ENCODE measurements around the gene LTA. TPM values are rescaled to one million over a fixed set of nuclear protein-coding genes. Genes with fewer than 3 reads are reported as not detected.

The LTA gene
- polyA plus RNA-seq, 1 of the 3 experiments (the other 2 are of a cell fraction) = not detected

DNA sequence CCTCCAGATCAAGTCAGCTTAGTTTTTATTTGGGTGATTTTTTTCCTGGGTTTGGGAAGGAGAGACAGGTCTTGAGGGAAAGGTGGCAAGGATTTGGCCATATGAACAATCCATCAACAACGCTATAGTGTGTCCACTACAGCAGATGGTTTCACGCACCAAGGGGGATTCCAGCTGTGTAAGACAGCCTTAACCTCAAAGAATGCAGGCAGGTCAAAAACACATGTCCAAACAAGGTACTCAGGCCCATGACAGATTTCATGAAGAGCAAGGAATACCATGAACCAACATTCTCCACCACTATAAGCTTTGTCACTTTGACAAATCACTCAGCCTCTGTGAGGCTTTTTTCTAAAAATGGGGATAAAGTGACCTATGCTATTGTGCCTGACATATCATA lies 44.9 kb downstream of the LTA start:
- POLR2A ChIA-PET = no interaction called here
- Histone ChIP-seq H3K4me1 (ENCODE audit: control insufficient read depth in 1 of 2, insufficient read depth in 2 of 2, low read depth in 1 of 2, low read length in 1 of 2) (peaks cover under 1 to 2% of the 10 kb centered on the region in 2 experiments; a peak in 3 of 4 replicates), H3K36me3 (replicated peaks in 1 of 2; ENCODE audit: control insufficient read depth in 1 of 2, insufficient read depth in 2 of 2, low read length in 1 of 2) (peaks cover 0 to 5% of the 10 kb centered on the region in 2 experiments), H2AFZ (ENCODE audit: low read depth) (no peak overlapping the region), H4K20me1 (ENCODE audit: insufficient read depth) (peaks cover 5% of the 10 kb centered on the region; the same call in 1 of the 2 replicates), H3K9me3 (no peaks in the 10 kb centered on the region), H3K9me2 (no peaks in the 10 kb centered on the region), H3F3A (replicated peaks; ENCODE audit: insufficient read depth) (peaks cover 16% of the 10 kb centered on the region), H3K4me3 (ENCODE audit: low read depth in 2 of 2, low read length in 1 of 2) (no peak overlapping the region), H3K27ac (ENCODE audit: low read depth in 2 of 2, low read length in 1 of 2) (no peak overlapping the region), H3K9ac (no peak overlapping the region), H3K27me3 (ENCODE audit: insufficient read depth) (no peaks in the 10 kb centered on the region), H3K79me2 (ENCODE audit: insufficient read depth) (peaks cover 14% of the 10 kb centered on the region), H3K4me2 (no peak overlapping the region)
- no peak for DNase-seq
- TF ChIP-seq, protein P1, sequence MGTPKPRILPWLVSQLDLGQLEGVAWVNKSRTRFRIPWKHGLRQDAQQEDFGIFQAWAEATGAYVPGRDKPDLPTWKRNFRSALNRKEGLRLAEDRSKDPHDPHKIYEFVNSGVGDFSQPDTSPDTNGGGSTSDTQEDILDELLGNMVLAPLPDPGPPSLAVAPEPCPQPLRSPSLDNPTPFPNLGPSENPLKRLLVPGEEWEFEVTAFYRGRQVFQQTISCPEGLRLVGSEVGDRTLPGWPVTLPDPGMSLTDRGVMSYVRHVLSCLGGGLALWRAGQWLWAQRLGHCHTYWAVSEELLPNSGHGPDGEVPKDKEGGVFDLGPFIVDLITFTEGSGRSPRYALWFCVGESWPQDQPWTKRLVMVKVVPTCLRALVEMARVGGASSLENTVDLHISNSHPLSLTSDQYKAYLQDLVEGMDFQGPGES (IDR thresholded peaks at IDR 0.05; ENCODE audit: low read depth, low read length) = no peak
- TF ChIP-seq, protein P2, sequence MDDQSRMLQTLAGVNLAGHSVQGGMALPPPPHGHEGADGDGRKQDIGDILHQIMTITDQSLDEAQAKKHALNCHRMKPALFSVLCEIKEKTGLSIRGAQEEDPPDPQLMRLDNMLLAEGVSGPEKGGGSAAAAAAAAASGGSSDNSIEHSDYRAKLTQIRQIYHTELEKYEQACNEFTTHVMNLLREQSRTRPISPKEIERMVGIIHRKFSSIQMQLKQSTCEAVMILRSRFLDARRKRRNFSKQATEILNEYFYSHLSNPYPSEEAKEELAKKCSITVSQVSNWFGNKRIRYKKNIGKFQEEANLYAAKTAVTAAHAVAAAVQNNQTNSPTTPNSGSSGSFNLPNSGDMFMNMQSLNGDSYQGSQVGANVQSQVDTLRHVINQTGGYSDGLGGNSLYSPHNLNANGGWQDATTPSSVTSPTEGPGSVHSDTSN (IDR thresholded peaks at IDR 0.05) = no peak
- no peak for TF ChIP-seq TEAD4 (IDR thresholded peaks at IDR 0.05; ENCODE audit: borderline replicate concordance, insufficient read depth)
- TF ChIP-seq MXI1 (IDR thresholded peaks at IDR 0.05; ENCODE audit: low read depth, low read length) = no peak
- no peak for TF ChIP-seq RFX5 (IDR thresholded peaks at IDR 0.05; ENCODE audit: low read length)
- CTCF ChIA-PET = interaction anchor here (7.0 kb wide), 1 partner anchor 19 kb away, joined by 35 read pairs; no protein-coding TSS in a partner anchor
- WGBS (ENCODE audit: low lambda C conversion rate) = 89% methylated on average over 2 of the region's 2 CpGs

DNA sequence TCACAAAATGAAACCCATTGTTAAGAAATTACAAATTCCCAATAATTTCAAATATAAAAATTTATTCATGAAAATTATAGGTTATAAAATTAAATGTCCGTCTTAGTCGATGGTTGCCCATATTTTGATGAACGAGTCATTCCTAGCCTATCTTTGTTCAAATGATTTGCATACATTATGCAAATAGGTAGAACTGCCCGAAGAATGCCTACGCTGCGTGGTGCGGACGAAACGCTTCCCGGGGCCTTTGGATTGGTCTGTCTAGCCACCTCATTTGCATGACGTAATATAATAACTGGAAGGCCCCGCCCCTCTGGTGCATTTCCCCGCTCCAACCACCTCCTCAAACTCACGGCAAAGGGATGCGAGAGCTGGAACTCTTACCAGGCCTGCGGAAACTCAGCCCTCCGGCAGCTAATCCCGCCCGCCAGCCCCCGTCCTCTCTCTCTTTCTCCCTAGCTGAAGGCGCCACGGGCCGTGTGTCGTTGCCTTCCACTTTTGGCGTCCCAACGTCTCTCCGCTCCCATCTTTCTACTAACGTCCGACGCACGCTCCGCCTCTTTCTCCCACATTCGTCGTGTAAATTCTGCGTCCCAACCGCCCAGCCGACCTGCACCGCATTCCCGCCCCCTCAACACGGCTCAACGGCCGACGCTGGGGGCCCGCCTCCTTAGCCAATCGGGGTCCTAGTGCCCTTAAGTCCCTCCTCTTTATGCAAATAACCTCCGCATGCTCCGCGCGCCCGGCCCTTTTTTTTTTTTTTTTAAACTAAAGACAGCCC lies 47.9 kb downstream of the LTA start:
- no peaks in the 10 kb centered on the region for H3K27me3 ChIP-seq (ENCODE audit: insufficient read depth)
- H3K9me2 ChIP-seq = no peaks in the 10 kb centered on the region
- peaks cover 28% of the 10 kb centered on the region for H4K20me1 ChIP-seq (ENCODE audit: insufficient read depth)
- peak overlapping the region; percentile 93 for H3K9ac ChIP-seq
- H3K36me3 ChIP-seq (replicated peaks in 1 of 2; ENCODE audit: control insufficient read depth in 1 of 2, insufficient read depth in 2 of 2, low read length in 1 of 2) = peaks cover 25 to 35% of the 10 kb centered on the region in 2 experiments
- peak overlapping the region; percentile 68 to 75 for H3K4me3 ChIP-seq (ENCODE audit: low read depth in 2 of 2, low read length in 1 of 2)
- H3K79me2 ChIP-seq (ENCODE audit: insufficient read depth) = peaks cover 44% of the 10 kb centered on the region
- CTCF ChIA-PET = interaction anchor here (1.0 kb wide), 2 partner anchors 22 to 73 kb away, joined by 3 to 4 read pairs; partner anchors contain the start of gene ATP6V1G2
- peak overlapping the region; percentile 87 for H2AFZ ChIP-seq (ENCODE audit: low read depth)
- H3K9me3 ChIP-seq = no peaks in the 10 kb centered on the region
- peak overlapping the region; percentile 99 for H3K27ac ChIP-seq (ENCODE audit: low read depth in 2 of 2, low read length in 1 of 2)
- 1% methylated on average over 49 of the region's 50 CpGs for WGBS (ENCODE audit: low lambda C conversion rate)
- DNase-seq = peak; percentile 96
- POLR2A ChIA-PET = interaction anchor here (0.8 to 4.0 kb wide), 4 partner anchors 9 to 79 kb away, joined by 3 to 18 read pairs (median 5); partner anchors contain the start of genes BAG6 and DDX39B
- H3K4me1 ChIP-seq (ENCODE audit: control insufficient read depth in 1 of 2, insufficient read depth in 2 of 2, low read depth in 1 of 2, low read length in 1 of 2) = peaks cover 10 to 11% of the 10 kb centered on the region in 2 experiments
- peak overlapping the region; percentile 77 for H3K4me2 ChIP-seq
- peaks cover 16% of the 10 kb centered on the region for H3F3A ChIP-seq (replicated peaks; ENCODE audit: insufficient read depth)
- TF ChIP-seq JUND (IDR thresholded peaks at IDR 0.05) (no peak; the same call in 1 of the 2 replicates), FOXJ3 (CRISPR knock-in tag; IDR thresholded peaks at IDR 0.05) (no peak), NRF1 (IDR thresholded peaks at IDR 0.05; ENCODE audit: low read depth, low read length) (peak; percentile 47; the same call in 1 of the 2 replicates), POLR2AphosphoS5 (IDR thresholded peaks at IDR 0.05; ENCODE audit: low read depth, low read length) (peak; percentile 79), ELF1 (IDR thresholded peaks at IDR 0.05) (peak; percentile 22), TAF1 (IDR thresholded peaks at IDR 0.05; ENCODE audit: borderline replicate concordance, low read depth, low read length) (peak; percentile 43; the same call in 1 of the 2 replicates), RXRA (IDR thresholded peaks at IDR 0.05; ENCODE audit: borderline replicate concordance, low read depth) (no peak), RFX5 (IDR thresholded peaks at IDR 0.05; ENCODE audit: low read length) (peak; percentile 87), CHD2 (IDR thresholded peaks at IDR 0.05; ENCODE audit: low read length, partially characterized antibody) (peak; percentile 26), GATA2 (CRISPR knock-in tag; IDR thresholded peaks at IDR 0.05) (no peak), RCOR1 (IDR thresholded peaks at IDR 0.05; ENCODE audit: low read length) (no peak)
- TF ChIP-seq, protein P3, sequence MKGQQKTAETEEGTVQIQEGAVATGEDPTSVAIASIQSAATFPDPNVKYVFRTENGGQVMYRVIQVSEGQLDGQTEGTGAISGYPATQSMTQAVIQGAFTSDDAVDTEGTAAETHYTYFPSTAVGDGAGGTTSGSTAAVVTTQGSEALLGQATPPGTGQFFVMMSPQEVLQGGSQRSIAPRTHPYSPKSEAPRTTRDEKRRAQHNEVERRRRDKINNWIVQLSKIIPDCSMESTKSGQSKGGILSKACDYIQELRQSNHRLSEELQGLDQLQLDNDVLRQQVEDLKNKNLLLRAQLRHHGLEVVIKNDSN (IDR thresholded peaks at IDR 0.05; ENCODE audit: borderline replicate concordance, low read depth) = no peak
- TF ChIP-seq, protein P2 (IDR thresholded peaks at IDR 0.05) = peak; percentile 25; the same call in 1 of the 2 replicates
- TF ChIP-seq, protein P4, sequence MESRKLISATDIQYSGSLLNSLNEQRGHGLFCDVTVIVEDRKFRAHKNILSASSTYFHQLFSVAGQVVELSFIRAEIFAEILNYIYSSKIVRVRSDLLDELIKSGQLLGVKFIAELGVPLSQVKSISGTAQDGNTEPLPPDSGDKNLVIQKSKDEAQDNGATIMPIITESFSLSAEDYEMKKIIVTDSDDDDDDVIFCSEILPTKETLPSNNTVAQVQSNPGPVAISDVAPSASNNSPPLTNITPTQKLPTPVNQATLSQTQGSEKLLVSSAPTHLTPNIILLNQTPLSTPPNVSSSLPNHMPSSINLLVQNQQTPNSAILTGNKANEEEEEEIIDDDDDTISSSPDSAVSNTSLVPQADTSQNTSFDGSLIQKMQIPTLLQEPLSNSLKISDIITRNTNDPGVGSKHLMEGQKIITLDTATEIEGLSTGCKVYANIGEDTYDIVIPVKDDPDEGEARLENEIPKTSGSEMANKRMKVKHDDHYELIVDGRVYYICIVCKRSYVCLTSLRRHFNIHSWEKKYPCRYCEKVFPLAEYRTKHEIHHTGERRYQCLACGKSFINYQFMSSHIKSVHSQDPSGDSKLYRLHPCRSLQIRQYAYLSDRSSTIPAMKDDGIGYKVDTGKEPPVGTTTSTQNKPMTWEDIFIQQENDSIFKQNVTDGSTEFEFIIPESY (IDR thresholded peaks at IDR 0.05; ENCODE audit: borderline replicate concordance, low read depth) = no peak
- TF ChIP-seq, protein P5, sequence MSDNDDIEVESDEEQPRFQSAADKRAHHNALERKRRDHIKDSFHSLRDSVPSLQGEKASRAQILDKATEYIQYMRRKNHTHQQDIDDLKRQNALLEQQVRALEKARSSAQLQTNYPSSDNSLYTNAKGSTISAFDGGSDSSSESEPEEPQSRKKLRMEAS (IDR thresholded peaks at IDR 0.05; ENCODE audit: low read depth) = peak; percentile 96
